ENCODE results near the gene TXNDC8.

- TF ChIP-seq EP300 (IDR thresholded peaks at IDR 0.05; ENCODE audit: low read depth in 2 of 2, low read length in 2 of 2) (no peak), EP300 (CRISPR knock-in tag; IDR thresholded peaks at IDR 0.05; ENCODE audit: borderline replicate concordance) (no peak), KDM4B (CRISPR knock-in tag; IDR thresholded peaks at IDR 0.05) (no peak), ZNF550 (CRISPR knock-in tag; IDR thresholded peaks at IDR 0.05; ENCODE audit: borderline replicate concordance) (no peak), PRDM15 (CRISPR knock-in tag; IDR thresholded peaks at IDR 0.05) (no peak)
Measured at GRCh38 chr9:110343551-110343950, 5.9 kb upstream of the TXNDC8 start.

Data from HepG2 (cell line).